PC-3 (cell line): ENCODE data around the gene NDE1. TPM values are rescaled to one million over a fixed set of nuclear protein-coding genes. Genes with fewer than 3 reads are reported as not detected.

ENCODE experiments used
- ATAC-seq: fragments of 200-7000 bp; cut with Tn5 transposase; 2 replicates; pipeline ENCODE4 v1.9.1; 2020; ENCODE audit warnings: mild to moderate bottlenecking, moderate library complexity
- BruUV-seq: library from RNA; stranded (reverse); fragments of 400-500 nt; replicated peaks from 2 replicates; lab custom pipeline; 2021; lab: Mats Ljungman, UMichigan
- CTCF ChIA-PET: fragments of 300-600 bp; sonication (Branson Sonifier 250); formaldehyde crosslinking; loops from one replicate; lab custom pipeline; 2022; ENCODE audit warnings: antibody characterized with exemption; lab: Charles Lee
- POLR2A ChIA-PET: fragments of 300-600 bp; sonication (Branson Sonifier 250); formaldehyde crosslinking; loops from one replicate; lab custom pipeline; 2022; ENCODE audit warnings: antibody characterized with exemption; ENCODE audit not compliant: unreplicated experiment; lab: Charles Lee
- DNase-seq: peaks from one replicate; pipeline ENCODE4 v3.0.0-alpha.2; 2015
- H2AFZ ChIP-seq: fragments of 300-600 bp; sonication (generic); 2 replicates; pipeline ENCODE4 v1.6.0; 2016; ENCODE audit warnings: antibody characterized with exemption, low read length
- H3F3A ChIP-seq: fragments of 300-600 bp; sonication (generic); one replicate; pipeline ENCODE4 v1.6.0; 2017; ENCODE audit warnings: antibody characterized with exemption, low read length, control low read depth, mild to moderate bottlenecking; ENCODE audit not compliant: unreplicated experiment
- H3K27ac ChIP-seq: fragments of 300-600 bp; sonication (generic); 2 replicates; pipeline ENCODE4 v1.5.1; 2016; ENCODE audit warnings: mild to moderate bottlenecking, low read length
- H3K27me3 ChIP-seq: fragments of 300-600 bp; sonication (generic); 2 replicates; pipeline ENCODE4 v1.6.1; 2016; ENCODE audit warnings: low read length, mixed read lengths
- H3K36me3 ChIP-seq: fragments of 300-600 bp; sonication (generic); 2 replicates; pipeline ENCODE4 v1.6.1; 2016; ENCODE audit warnings: low read depth, mixed run types, low read length, mixed read lengths
- H3K4me1 ChIP-seq: fragments of 300-600 bp; sonication (generic); 2 replicates; pipeline ENCODE4 v1.5.1; 2016; ENCODE audit warnings: low read length; ENCODE audit not compliant: insufficient read depth
- H3K4me2 ChIP-seq: fragments of 300-600 bp; sonication (generic); 2 replicates; pipeline ENCODE4 v1.6.0; 2016; ENCODE audit warnings: low read length
- H3K4me3 ChIP-seq: fragments of 300-600 bp; sonication (generic); 2 replicates; pipeline ENCODE4 v1.5.1; 2016; ENCODE audit warnings: mild to moderate bottlenecking, low read length, mixed read lengths
- H3K79me2 ChIP-seq: fragments of 300-600 bp; sonication (generic); 2 replicates; pipeline ENCODE4 v1.6.1; 2017; ENCODE audit warnings: low read length, mixed read lengths
- H3K9ac ChIP-seq: fragments of 300-600 bp; sonication (generic); 2 replicates; pipeline ENCODE4 v1.6.0; 2016; ENCODE audit warnings: mild to moderate bottlenecking, low read length
- H3K9me2 ChIP-seq: fragments of 300-600 bp; sonication (generic); replicated peaks from 2 replicates; pipeline ENCODE4 v1.6.1; 2016; ENCODE audit warnings: mixed run types, low read length, mixed read lengths
- H3K9me3 ChIP-seq: fragments of 300-600 bp; sonication (generic); 2 replicates; pipeline ENCODE4 v1.6.1; 2016; ENCODE audit warnings: low read length, mixed read lengths
- H4K20me1 ChIP-seq: fragments of 300-600 bp; sonication (generic); 2 replicates; pipeline ENCODE4 v1.6.1; 2016; ENCODE audit warnings: low read length, mixed read lengths
- EZH2 ChIP-seq: fragments of 300-600 bp; sonication (generic); IDR thresholded peaks from one replicate; pipeline ENCODE4 v1.6.1; 2017; ENCODE audit warnings: antibody characterized with exemption, mild to moderate bottlenecking, low read length; ENCODE audit not compliant: unreplicated experiment
- EZH2phosphoT487 ChIP-seq: fragments of 300-600 bp; sonication (generic); IDR thresholded peaks from 2 replicates; pipeline ENCODE4 v1.6.1; 2018; ENCODE audit warnings: mild to moderate bottlenecking, antibody characterized with exemption, low read length, borderline replicate concordance
- intact Hi-C: fragments of 100-400 bp; cut with micrococcal nuclease; formaldehyde crosslinking; loops from 2 replicates; pipeline ENCODE4 v1.9.0; 2023
- total RNA-seq: library from RNA; depleted of rRNA; stranded (reverse); fragments of >200 nt; gene quantifications from 2 replicates; pipeline ENCODE4 v1.2.3, GENCODE V29; 2014
- TF ChIP-seq, protein P1 (sequence below): fragments of 300-600 bp; sonication (generic); conservative IDR thresholded peaks from 2 replicates; pipeline ENCODE4 v1.5.1; 2017; ENCODE audit warnings: antibody characterized with exemption, low read depth, mild to moderate bottlenecking, low read length

NDE1 gene
- total RNA-seq, 1 experiment from 2014 or later, result 24.9 TPM

DNA sequence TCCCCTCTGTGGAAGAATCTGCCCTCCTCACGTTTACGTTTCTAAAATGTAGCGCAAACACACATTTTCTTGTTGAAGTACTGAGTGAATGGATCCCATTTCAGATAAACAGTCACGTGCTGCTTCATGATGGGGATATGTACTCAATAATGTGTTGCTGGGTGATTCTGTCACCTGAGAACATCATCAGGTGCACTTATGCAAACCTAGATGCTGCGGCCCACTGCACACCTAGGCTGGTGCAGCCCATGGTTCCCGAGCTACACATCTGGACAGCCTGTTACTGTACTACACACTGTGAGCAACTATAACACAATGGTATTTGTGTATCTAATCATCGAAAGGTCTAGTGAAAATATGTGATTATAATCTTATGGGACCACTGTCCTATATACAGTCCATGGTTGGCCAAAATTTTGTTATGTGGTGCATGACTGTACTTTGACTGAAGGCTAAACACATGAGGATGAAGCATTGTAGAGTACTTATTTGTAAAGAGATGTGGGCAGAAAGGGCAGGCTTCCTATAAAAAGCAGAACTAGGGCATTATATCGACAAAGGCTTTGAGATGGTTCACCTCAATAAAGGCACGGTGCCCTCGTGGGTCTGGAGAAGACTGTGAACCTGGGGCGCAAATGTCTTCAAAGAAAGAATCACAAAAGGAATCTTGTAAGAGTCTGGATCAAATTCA is 33.4 kb upstream of the NDE1 start:
- CTCF ChIA-PET, result no interaction called here
- DNase-seq, result no peak
- ATAC-seq, result no peak

DNA sequence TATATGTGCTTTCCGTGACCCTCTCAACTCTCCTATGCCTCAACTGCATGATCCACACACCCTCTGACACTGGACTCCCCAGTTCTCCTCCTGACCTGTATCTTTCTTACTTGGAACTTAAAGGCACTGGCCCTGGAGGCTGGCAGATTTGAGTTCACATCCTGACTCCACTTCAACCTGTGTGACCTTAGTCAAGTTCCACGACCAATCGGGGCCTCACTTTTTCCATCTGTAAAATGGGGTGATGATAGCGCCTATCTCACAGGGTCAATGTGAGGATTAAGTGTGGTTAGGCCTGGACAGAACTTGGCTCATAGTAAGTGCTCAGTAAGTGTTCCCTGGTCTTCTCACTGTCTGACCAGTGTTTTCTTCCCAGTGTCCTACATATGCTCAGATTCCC is 32.1 kb upstream of the NDE1 start:
- POLR2A ChIA-PET, result no interaction called here
- DNase-seq, result no peak
- no peak overlapping the region for H3K4me2 ChIP-seq

More for the DNA sequence above, 33.4 kb upstream of the NDE1 start:
- Histone ChIP-seq H3F3A (no peaks in the 10 kb centered on the region), H3K27me3 (no peaks in the 10 kb centered on the region), H3K9ac (no peak overlapping the region), H3K9me3 (no peaks in the 10 kb centered on the region), H3K27ac (no peak overlapping the region), H3K4me1 (peaks cover 5% of the 10 kb centered on the region), H3K9me2 (no peaks in the 10 kb centered on the region), H3K4me3 (no peak overlapping the region), H4K20me1 (no peaks in the 10 kb centered on the region), H2AFZ (no peak overlapping the region), H3K4me2 (no peak overlapping the region), H3K79me2 (no peaks in the 10 kb centered on the region), H3K36me3 (no peaks in the 10 kb centered on the region; the same call in 1 of the 2 replicates)
- intact Hi-C loops, result no loop called here
- POLR2A ChIA-PET, result no interaction called here
- TF ChIP-seq, protein P1, sequence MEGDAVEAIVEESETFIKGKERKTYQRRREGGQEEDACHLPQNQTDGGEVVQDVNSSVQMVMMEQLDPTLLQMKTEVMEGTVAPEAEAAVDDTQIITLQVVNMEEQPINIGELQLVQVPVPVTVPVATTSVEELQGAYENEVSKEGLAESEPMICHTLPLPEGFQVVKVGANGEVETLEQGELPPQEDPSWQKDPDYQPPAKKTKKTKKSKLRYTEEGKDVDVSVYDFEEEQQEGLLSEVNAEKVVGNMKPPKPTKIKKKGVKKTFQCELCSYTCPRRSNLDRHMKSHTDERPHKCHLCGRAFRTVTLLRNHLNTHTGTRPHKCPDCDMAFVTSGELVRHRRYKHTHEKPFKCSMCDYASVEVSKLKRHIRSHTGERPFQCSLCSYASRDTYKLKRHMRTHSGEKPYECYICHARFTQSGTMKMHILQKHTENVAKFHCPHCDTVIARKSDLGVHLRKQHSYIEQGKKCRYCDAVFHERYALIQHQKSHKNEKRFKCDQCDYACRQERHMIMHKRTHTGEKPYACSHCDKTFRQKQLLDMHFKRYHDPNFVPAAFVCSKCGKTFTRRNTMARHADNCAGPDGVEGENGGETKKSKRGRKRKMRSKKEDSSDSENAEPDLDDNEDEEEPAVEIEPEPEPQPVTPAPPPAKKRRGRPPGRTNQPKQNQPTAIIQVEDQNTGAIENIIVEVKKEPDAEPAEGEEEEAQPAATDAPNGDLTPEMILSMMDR, result no peak
- no peak for TF ChIP-seq EZH2phosphoT487
- TF ChIP-seq EZH2, result no peak
- no TSS peak for BruUV-seq

DNA sequence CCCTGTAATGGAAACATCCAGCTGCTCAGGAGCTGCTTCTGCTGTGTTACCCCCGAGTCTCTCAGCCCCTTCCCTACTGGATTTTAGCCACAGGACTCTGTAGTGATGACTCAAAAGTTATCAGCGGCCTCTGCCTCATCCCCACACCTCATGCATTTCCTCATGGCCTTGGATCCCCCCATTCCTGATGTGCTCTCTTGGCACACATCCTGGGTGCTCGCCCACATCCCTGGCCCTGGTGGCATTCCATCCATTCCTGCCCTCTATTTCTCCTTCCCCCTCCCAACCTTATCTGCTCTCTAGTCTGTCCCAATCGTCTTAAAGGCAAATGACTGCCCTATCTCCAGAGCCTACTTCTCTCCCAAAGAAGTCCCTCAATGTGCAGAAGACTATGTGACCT is 31.7 kb upstream of the NDE1 start:
- intact Hi-C loops, result no loop called here
- H3K27ac ChIP-seq, result no peak overlapping the region
- H3K4me2 ChIP-seq, result no peak overlapping the region
- no peaks in the 10 kb centered on the region for H3K79me2 ChIP-seq
- H3F3A ChIP-seq, result no peaks in the 10 kb centered on the region
- H3K9ac ChIP-seq, result no peak overlapping the region
- no peaks in the 10 kb centered on the region for H3K27me3 ChIP-seq
- H3K4me1 ChIP-seq, result peaks cover 5% of the 10 kb centered on the region
- no TSS peak for BruUV-seq
- H3K4me3 ChIP-seq, result no peak overlapping the region
- ChIA-PET POLR2A (no interaction called here), CTCF (no interaction called here)
- TF ChIP-seq EZH2phosphoT487 (no peak), EZH2 (no peak)
- TF ChIP-seq, protein P1, result no peak
- no peaks in the 10 kb centered on the region for H4K20me1 ChIP-seq
- no peak for ATAC-seq
- no peaks in the 10 kb centered on the region for H3K9me2 ChIP-seq
- H3K36me3 ChIP-seq, result no peaks in the 10 kb centered on the region; the same call in 1 of the 2 replicates
- no peak overlapping the region for H2AFZ ChIP-seq
- no peaks in the 10 kb centered on the region for H3K9me3 ChIP-seq
- DNase-seq, result no peak

More for the DNA sequence above, 32.1 kb upstream of the NDE1 start:
- H2AFZ ChIP-seq, result no peak overlapping the region
- H4K20me1 ChIP-seq, result no peaks in the 10 kb centered on the region
- H3K36me3 ChIP-seq, result no peaks in the 10 kb centered on the region; the same call in 1 of the 2 replicates
- H3K27ac ChIP-seq, result no peak overlapping the region
- no peak for TF ChIP-seq EZH2
- TF ChIP-seq, protein P1, result no peak
- no peak for TF ChIP-seq EZH2phosphoT487
- H3K9me3 ChIP-seq, result no peaks in the 10 kb centered on the region
- H3K9ac ChIP-seq, result no peak overlapping the region
- no peaks in the 10 kb centered on the region for H3K9me2 ChIP-seq
- ATAC-seq, result no peak
- intact Hi-C loops, result no loop called here
- peaks cover 5% of the 10 kb centered on the region for H3K4me1 ChIP-seq
- no peak overlapping the region for H3K4me3 ChIP-seq
- H3F3A ChIP-seq, result no peaks in the 10 kb centered on the region
- no peaks in the 10 kb centered on the region for H3K27me3 ChIP-seq
- CTCF ChIA-PET, result no interaction called here
- no peaks in the 10 kb centered on the region for H3K79me2 ChIP-seq
- BruUV-seq, result no TSS peak
